ENCODE data around the gene METTL25B. TPM values are rescaled to one million over a fixed set of nuclear protein-coding genes. Genes with fewer than 3 reads are reported as not detected.

Gene METTL25B
- total and polyA plus RNA-seq, 2 of the 4 experiments (the other 2 are of a cell fraction): 2.3 to 10.1 TPM

DNA sequence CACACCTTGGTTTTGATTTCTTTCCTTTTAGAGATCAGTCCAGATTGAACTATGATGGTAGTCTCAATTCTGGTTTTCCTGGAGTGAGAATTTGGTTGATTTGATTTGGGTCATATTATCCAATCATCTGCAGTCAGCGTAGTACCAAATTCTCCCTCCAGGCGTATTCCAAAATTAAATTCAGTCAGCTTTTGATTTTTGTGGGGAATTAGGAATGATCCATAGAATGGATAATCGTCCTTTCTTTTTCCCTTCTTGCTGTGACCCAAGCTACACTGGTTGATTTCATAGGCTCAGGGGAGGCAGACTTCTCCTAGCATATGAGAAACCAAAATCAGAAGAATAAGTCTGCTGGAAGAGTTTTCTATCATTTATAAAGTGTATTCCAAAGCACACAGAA is 44.0 kb downstream of the METTL25B start:
- Histone ChIP-seq H2BK20ac (ENCODE audit: low read depth, low read length) (no peak overlapping the region), H4K20me1 (ENCODE audit: insufficient read depth, low read length) (peaks cover 72% of the 10 kb centered on the region)
- no peak for TF ChIP-seq CHD1 (IDR thresholded peaks at IDR 0.05; ENCODE audit: low read depth, low read length)
- no peak for TF ChIP-seq RCOR1 (IDR thresholded peaks at IDR 0.05; ENCODE audit: insufficient replicate concordance, low read length)
- TF ChIP-seq BHLHE40 (IDR thresholded peaks at IDR 0.05; ENCODE audit: low read depth, low read length): no peak
- no peak for TF ChIP-seq FOS (IDR thresholded peaks at IDR 0.05; ENCODE audit: low read depth, low read length)
- TF ChIP-seq MXI1 (IDR thresholded peaks at IDR 0.05; ENCODE audit: borderline replicate concordance, low read depth, low read length): no peak
- TF ChIP-seq, protein P1, sequence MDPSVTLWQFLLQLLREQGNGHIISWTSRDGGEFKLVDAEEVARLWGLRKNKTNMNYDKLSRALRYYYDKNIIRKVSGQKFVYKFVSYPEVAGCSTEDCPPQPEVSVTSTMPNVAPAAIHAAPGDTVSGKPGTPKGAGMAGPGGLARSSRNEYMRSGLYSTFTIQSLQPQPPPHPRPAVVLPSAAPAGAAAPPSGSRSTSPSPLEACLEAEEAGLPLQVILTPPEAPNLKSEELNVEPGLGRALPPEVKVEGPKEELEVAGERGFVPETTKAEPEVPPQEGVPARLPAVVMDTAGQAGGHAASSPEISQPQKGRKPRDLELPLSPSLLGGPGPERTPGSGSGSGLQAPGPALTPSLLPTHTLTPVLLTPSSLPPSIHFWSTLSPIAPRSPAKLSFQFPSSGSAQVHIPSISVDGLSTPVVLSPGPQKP (IDR thresholded peaks at IDR 0.05; ENCODE audit: borderline replicate concordance, low read depth, low read length): no peak
- no peak for TF ChIP-seq SMC3 (IDR thresholded peaks at IDR 0.05; ENCODE audit: low read depth, low read length)
- no peak for TF ChIP-seq MAFK (IDR thresholded peaks at IDR 0.05; ENCODE audit: low read depth, low read length)
- no peak for TF ChIP-seq POLR2A (IDR thresholded peaks at IDR 0.05; ENCODE audit: low read depth, low read length)
- TF ChIP-seq, protein P2, sequence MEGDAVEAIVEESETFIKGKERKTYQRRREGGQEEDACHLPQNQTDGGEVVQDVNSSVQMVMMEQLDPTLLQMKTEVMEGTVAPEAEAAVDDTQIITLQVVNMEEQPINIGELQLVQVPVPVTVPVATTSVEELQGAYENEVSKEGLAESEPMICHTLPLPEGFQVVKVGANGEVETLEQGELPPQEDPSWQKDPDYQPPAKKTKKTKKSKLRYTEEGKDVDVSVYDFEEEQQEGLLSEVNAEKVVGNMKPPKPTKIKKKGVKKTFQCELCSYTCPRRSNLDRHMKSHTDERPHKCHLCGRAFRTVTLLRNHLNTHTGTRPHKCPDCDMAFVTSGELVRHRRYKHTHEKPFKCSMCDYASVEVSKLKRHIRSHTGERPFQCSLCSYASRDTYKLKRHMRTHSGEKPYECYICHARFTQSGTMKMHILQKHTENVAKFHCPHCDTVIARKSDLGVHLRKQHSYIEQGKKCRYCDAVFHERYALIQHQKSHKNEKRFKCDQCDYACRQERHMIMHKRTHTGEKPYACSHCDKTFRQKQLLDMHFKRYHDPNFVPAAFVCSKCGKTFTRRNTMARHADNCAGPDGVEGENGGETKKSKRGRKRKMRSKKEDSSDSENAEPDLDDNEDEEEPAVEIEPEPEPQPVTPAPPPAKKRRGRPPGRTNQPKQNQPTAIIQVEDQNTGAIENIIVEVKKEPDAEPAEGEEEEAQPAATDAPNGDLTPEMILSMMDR (conservative IDR thresholded peaks at IDR 0.05; ENCODE audit: low read depth, low read length): no peak
- TF ChIP-seq CEBPB (IDR thresholded peaks at IDR 0.05; ENCODE audit: low read depth, low read length): no peak
- TF ChIP-seq, protein P3, sequence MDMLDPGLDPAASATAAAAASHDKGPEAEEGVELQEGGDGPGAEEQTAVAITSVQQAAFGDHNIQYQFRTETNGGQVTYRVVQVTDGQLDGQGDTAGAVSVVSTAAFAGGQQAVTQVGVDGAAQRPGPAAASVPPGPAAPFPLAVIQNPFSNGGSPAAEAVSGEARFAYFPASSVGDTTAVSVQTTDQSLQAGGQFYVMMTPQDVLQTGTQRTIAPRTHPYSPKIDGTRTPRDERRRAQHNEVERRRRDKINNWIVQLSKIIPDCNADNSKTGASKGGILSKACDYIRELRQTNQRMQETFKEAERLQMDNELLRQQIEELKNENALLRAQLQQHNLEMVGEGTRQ (IDR thresholded peaks at IDR 0.05; ENCODE audit: low read depth, low read length): no peak
- no peak for TF ChIP-seq RAD21 (IDR thresholded peaks at IDR 0.05; ENCODE audit: low read length)
- TF ChIP-seq RFX5 (IDR thresholded peaks at IDR 0.05; ENCODE audit: low read depth, low read length): no peak
- no peak for TF ChIP-seq MAZ (IDR thresholded peaks at IDR 0.05; ENCODE audit: borderline replicate concordance, low read depth, low read length)
- TF ChIP-seq NFE2L2 (IDR thresholded peaks at IDR 0.05; ENCODE audit: low read depth, low read length): no peak

More for the DNA sequence above, 44.0 kb downstream of the METTL25B start:
- ATAC-seq (ENCODE audit: low read depth) (no peak), DNase-seq (no peak)
- Histone ChIP-seq H3K79me1 (ENCODE audit: low read depth in 1 of 2, low read length in 2 of 2) (peaks cover 12 to 73% of the 10 kb centered on the region in 2 experiments), H3K4me3 (ENCODE audit: insufficient read depth, low read depth, low read length) (no peak overlapping the region), H4K5ac (ENCODE audit: low read depth, low read length) (no peak overlapping the region), H2AFZ (replicated peaks; ENCODE audit: low read length, poor library complexity) (no peak overlapping the region), H3K9ac (ENCODE audit: low read depth, low read length) (no peak overlapping the region), H3K4me1 (ENCODE audit: control insufficient read depth, insufficient read depth, low read length) (peaks cover 3% of the 10 kb centered on the region), H2AK5ac (ENCODE audit: low read depth, low read length) (no peak overlapping the region), H3K27me3 (ENCODE audit: control insufficient read depth, insufficient read depth, low read length) (no peaks in the 10 kb centered on the region), H4K8ac (ENCODE audit: low read depth in 2 of 2, low read length in 2 of 2) (no peak overlapping the region), H2BK5ac (ENCODE audit: low read depth, low read length, poor library complexity, severe bottlenecking) (no peak overlapping the region), H3K56ac (ENCODE audit: extremely low read depth, insufficient read depth, low read length) (no peak overlapping the region), H3K9me1 (ENCODE audit: insufficient read depth, low read length) (peaks cover 13% of the 10 kb centered on the region), H2BK15ac (ENCODE audit: low read depth, low read length) (no peak overlapping the region), H3K14ac (replicated peaks; ENCODE audit: low read depth, low read length) (no peak overlapping the region), H3K18ac (ENCODE audit: low read depth, low read length) (no peak overlapping the region), H2AK9ac (replicated peaks; ENCODE audit: low read depth, low read length, poor library complexity) (no peak overlapping the region), H3K4ac (ENCODE audit: low read depth, low read length) (no peak overlapping the region), H3K4me2 (ENCODE audit: low read depth, low read length) (no peak overlapping the region), H3K9me3 (ENCODE audit: control insufficient read depth, insufficient read depth, low read length) (no peaks in the 10 kb centered on the region), H3K23ac (ENCODE audit: low read depth, low read length) (no peak overlapping the region), H2BK120ac (ENCODE audit: low read depth, low read length) (no peak overlapping the region), H3K36me3 (ENCODE audit: control insufficient read depth, insufficient read depth, low read length) (peaks cover 2% of the 10 kb centered on the region; the same call in 1 of the 2 replicates), H3K27ac (ENCODE audit: insufficient read depth, low read length) (no peak overlapping the region), H4K91ac (ENCODE audit: insufficient read depth, low read depth, low read length) (no peak overlapping the region)
- POLR2A ChIA-PET (ENCODE audit: unreplicated experiment): no interaction called here
- intact Hi-C loops (cut with micrococcal nuclease) (no loop called here), in situ Hi-C loops (cut with MboI; ENCODE audit: low sequenced_read_pairs) (no loop called here), dilution Hi-C loops (cut with HindIII; ENCODE audit: low sequenced_read_pairs, unreplicated experiment) (no loop called here)
- no CpG with 5 or more reads among the region's 3 CpGs for WGBS, 2 experiments (ENCODE audit: extremely low coverage in 2 of 2, insufficient read length in 1 of 2)
- CTCF ChIA-PET: interaction anchor here (0.7 to 2.1 kb wide), 2 partner anchors 9 to 86 kb away, joined by 3 to 6 read pairs; no protein-coding TSS in a partner anchor
- no TSS peak for BruUV-seq (replicated peaks)

Measured in IMR-90 (cell line).